Stimulated activated effector memory CD8-positive, alpha-beta T cell treated with anti-CD3 and anti-CD28 coated beads, Interleukin-12 subunit alpha, Interleukin-12 subunit beta, amount 100 ng/mL, for 72 hours (primary cell): ENCODE results near the gene MTRR.

Experiments
- ATAC-seq: fragments of 150-1000 bp; cut with Tn5 transposase; 2 replicates; pipeline ENCODE4 v1.10.0; 2021
- DNase-seq, 2 donors: peaks; one replicate each; pipeline ENCODE4 v3.0.0; 2021 to 2022; ENCODE audit warnings: low spot score in 2 of 2
- H3K27ac Mint-ChIP-seq: one replicate; pipeline ENCODE4 v1.8.0; 2022; ENCODE audit warnings: mild to moderate bottlenecking, mixed read lengths
- H3K36me3 Mint-ChIP-seq: one replicate; pipeline ENCODE4 v1.8.0; 2022; ENCODE audit warnings: mild to moderate bottlenecking, mixed read lengths
- H3K4me1 Mint-ChIP-seq: one replicate; pipeline ENCODE4 v1.8.0; 2022; ENCODE audit warnings: mixed read lengths
- H3K4me3 Mint-ChIP-seq: one replicate; pipeline ENCODE4 v1.8.0; 2022; ENCODE audit warnings: mild to moderate bottlenecking, mixed read lengths
- H3K9me3 Mint-ChIP-seq: one replicate; pipeline ENCODE4 v1.8.0; 2022; ENCODE audit warnings: mixed read lengths

The MTRR gene

DNA sequence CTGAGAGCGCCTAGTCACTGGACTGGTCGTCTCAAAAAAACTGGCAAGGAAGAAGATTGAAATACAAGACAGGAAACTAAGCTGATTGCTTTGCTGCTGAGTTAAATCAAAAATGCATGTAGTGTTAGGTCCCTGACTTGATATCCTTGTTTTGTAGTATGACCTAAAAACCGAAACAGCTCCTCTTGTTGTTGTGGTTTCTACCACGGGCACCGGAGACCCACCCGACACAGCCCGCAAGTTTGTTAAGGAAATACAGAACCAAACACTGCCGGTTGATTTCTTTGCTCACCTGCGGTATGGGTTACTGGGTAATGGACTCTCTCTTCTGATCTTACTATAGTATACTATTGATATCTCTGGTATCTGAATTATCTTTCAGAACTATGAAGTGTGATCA lies 4.3 kb downstream of the MTRR start:
- Mint-ChIP-seq H3K36me3 (peaks cover 73% of the 10 kb centered on the region), H3K4me1 (peaks cover 74% of the 10 kb centered on the region), H3K9me3 (no peaks in the 10 kb centered on the region), H3K27ac (peak overlapping the region; percentile 86), H3K4me3 (peak overlapping the region; percentile 56)
- ATAC-seq (peak; percentile 38), DNase-seq (peak; percentile 11 to 71)

DNA sequence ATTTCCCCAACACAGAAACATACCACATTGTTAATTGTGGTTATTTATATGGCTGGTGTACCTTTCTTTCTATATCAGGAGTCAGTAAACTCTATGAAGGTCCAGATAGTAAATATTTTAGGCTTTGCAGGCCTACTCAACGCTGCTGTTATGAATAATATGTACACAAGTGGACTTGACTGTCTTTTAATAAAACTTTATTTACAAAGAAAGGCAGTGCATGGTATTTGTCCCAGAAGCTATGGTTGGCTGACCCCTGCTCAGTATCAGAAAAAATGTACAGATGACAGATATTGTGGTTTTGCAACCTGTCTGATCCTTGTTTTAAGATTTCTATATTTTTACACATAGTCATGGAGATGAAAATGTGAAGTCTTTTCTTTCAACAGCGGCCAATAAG lies 5.7 kb downstream of the MTRR start:
- H3K36me3 Mint-ChIP-seq, result peaks cover 87% of the 10 kb centered on the region
- no peak overlapping the region for H3K27ac Mint-ChIP-seq
- H3K4me1 Mint-ChIP-seq, result peaks cover 82% of the 10 kb centered on the region
- DNase-seq (no peak), ATAC-seq (no peak)
- H3K4me3 Mint-ChIP-seq, result no peak overlapping the region
- no peaks in the 10 kb centered on the region for H3K9me3 Mint-ChIP-seq

DNA sequence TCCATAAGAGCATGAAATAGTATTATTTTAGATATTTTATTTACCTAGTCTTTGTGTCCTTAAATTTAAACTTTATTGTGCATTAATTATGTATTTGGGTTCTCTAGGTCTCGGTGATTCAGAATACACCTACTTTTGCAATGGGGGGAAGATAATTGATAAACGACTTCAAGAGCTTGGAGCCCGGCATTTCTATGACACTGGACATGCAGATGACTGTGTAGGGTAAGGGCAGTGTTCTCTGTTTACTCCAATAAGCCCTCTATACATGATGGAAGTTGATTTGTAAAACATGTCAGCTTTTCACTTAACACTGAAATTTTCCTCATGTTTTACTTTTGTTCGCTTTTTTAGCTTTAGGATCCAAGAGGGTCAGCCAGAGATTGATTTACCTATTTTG lies 6.2 kb downstream of the MTRR start:
- H3K4me1 Mint-ChIP-seq, result peaks cover 77% of the 10 kb centered on the region
- H3K36me3 Mint-ChIP-seq, result peaks cover 87% of the 10 kb centered on the region
- no peaks in the 10 kb centered on the region for H3K9me3 Mint-ChIP-seq
- ATAC-seq (no peak), DNase-seq (no peak)
- no peak overlapping the region for H3K27ac Mint-ChIP-seq
- no peak overlapping the region for H3K4me3 Mint-ChIP-seq

DNA sequence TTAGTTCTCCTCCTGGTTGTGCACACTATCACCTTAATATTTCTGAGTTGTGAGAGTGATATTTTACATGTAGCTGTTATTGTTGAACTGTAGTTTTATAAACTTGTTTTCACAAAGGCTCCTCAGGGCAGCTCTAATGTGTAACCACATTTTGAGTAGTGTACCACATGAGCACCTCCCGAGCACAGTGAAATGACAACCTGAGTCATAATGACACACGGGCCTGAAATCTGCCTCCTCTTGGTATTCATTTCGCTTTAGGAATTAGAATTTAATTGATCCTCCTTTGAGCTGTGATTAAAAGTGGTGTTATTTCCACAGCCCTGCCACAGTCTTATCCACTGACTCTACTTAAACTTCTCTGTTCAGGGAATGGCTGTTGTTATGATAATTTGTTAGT lies 7.9 kb downstream of the MTRR start:
- no peak for DNase-seq
- H3K4me1 Mint-ChIP-seq, result peaks cover 76% of the 10 kb centered on the region
- peak; percentile 85 for ATAC-seq
- H3K4me3 Mint-ChIP-seq, result peak overlapping the region; percentile 9
- no peak overlapping the region for H3K27ac Mint-ChIP-seq
- H3K9me3 Mint-ChIP-seq, result no peaks in the 10 kb centered on the region
- peaks cover 93% of the 10 kb centered on the region for H3K36me3 Mint-ChIP-seq

DNA sequence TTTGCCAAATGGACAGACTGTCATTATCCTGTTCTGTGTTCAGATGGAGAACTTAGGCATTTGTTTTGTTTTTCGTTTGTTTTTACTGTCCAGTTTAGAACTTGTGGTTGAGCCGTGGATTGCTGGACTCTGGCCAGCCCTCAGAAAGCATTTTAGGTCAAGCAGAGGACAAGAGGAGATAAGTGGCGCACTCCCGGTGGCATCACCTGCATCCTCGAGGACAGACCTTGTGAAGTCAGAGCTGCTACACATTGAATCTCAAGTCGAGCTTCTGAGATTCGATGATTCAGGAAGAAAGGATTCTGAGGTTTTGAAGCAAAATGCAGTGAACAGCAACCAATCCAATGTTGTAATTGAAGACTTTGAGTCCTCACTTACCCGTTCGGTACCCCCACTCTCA lies 8.9 kb downstream of the MTRR start:
- peak overlapping the region; percentile 29 for H3K4me3 Mint-ChIP-seq
- no peak for ATAC-seq
- no peaks in the 10 kb centered on the region for H3K9me3 Mint-ChIP-seq
- peaks cover 70% of the 10 kb centered on the region for H3K4me1 Mint-ChIP-seq
- H3K36me3 Mint-ChIP-seq, result peaks cover 100% of the 10 kb centered on the region
- no peak for DNase-seq
- H3K27ac Mint-ChIP-seq, result peak overlapping the region; percentile 72

DNA sequence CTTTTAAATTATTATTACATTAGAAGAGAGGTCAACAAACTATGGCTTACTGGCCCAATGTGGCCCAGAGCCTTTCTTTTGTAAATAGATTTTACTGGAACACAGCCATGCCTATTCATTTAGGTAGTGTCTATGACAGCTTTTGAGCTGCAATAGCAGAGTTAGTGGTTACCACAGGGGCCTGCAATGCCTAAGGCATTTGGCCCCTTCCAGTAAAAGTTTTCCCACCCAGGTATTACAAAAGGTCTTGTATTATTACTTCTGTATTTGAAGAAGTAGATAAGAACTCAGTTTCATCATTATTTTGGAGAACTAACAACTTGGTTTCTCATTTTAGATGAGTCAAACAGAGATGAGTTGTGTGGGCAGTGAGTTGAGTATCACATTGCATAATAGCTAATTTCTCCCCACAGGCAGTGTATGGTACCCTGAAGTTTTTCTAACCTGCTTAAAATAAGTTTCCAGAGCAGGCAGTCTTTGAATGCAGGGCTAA lies 9.5 kb downstream of the MTRR start:
- Mint-ChIP-seq H3K36me3 (peaks cover 100% of the 10 kb centered on the region), H3K4me1 (peaks cover 64% of the 10 kb centered on the region)
- DNase-seq, result peak in 1 of 2 donors; percentile 7

DNA sequence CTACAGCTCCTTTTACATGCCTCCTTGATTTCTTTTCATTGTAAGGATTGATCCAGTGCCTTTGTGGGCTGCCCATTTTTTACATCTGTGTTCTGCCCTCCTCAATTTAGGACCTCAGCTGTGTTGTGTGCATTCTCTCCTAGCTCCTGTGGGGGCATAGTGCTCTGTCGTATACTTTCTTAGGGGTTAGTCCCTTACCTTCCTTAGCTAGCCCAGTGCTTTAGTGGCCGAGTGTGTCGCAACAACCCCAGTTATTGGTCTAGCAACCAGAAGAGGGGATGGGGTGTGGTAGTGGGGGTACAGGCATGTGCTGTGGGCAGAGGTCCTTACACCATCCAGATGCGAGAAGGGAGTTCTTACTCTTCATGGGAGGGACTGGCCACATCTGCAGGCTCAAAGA lies 12.1 kb downstream of the MTRR start:
- Mint-ChIP-seq H3K9me3 (no peaks in the 10 kb centered on the region), H3K4me1 (peaks cover 50% of the 10 kb centered on the region), H3K4me3 (no peak overlapping the region), H3K27ac (no peak overlapping the region), H3K36me3 (peaks cover 100% of the 10 kb centered on the region)
- no peak for ATAC-seq
- no peak for DNase-seq

More for the DNA sequence above, 9.5 kb downstream of the MTRR start:
- Mint-ChIP-seq H3K9me3 (no peaks in the 10 kb centered on the region), H3K4me3 (peak overlapping the region; percentile 29), H3K27ac (peak overlapping the region; percentile 72)
- peak; percentile 86 for ATAC-seq

DNA sequence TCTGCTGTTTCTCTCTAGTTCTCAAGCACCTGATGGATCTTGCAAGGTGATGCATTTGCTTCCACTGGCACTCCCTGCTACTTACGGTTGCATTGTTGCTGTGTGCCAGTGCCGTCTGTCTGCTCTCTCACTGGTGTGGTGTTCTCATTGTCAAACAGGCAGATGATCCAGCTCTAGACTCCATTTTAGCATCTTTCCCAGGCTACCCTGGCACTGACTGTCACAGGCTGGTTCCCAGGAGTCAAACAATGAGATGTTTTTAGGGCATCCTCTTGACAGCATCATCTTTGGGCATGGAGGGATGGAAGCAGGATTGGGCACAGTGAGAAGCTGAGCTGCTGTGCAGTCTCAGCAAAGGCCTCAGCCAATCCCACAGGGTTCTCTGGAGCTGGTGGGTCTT lies 12.9 kb downstream of the MTRR start:
- no peaks in the 10 kb centered on the region for H3K9me3 Mint-ChIP-seq
- H3K27ac Mint-ChIP-seq, result peak overlapping the region; percentile 81
- H3K4me3 Mint-ChIP-seq, result no peak overlapping the region
- no peak for ATAC-seq
- peaks cover 100% of the 10 kb centered on the region for H3K36me3 Mint-ChIP-seq
- no peak for DNase-seq
- peaks cover 43% of the 10 kb centered on the region for H3K4me1 Mint-ChIP-seq

DNA sequence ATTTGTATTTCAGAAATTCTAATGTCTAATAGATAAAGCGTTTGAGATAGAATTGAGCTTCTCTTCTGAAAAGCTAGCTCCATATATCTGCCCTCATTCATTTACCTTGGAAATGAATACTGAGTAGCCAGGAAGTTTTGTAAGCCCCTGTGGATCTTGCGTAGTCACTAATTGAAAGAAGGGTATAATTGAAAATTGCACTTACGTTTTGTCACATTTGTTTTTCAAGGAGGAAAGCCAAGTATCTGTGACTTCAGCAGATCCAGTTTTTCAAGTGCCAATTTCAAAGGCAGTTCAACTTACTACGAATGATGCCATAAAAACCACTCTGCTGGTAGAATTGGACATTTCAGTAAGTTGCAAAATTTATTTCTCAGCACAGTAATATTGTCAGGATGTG lies 14.0 kb downstream of the MTRR start:
- Mint-ChIP-seq H3K4me3 (no peak overlapping the region), H3K9me3 (no peaks in the 10 kb centered on the region), H3K27ac (no peak overlapping the region), H3K4me1 (peaks cover 39% of the 10 kb centered on the region), H3K36me3 (peaks cover 100% of the 10 kb centered on the region)
- ATAC-seq (no peak), DNase-seq (no peak)

DNA sequence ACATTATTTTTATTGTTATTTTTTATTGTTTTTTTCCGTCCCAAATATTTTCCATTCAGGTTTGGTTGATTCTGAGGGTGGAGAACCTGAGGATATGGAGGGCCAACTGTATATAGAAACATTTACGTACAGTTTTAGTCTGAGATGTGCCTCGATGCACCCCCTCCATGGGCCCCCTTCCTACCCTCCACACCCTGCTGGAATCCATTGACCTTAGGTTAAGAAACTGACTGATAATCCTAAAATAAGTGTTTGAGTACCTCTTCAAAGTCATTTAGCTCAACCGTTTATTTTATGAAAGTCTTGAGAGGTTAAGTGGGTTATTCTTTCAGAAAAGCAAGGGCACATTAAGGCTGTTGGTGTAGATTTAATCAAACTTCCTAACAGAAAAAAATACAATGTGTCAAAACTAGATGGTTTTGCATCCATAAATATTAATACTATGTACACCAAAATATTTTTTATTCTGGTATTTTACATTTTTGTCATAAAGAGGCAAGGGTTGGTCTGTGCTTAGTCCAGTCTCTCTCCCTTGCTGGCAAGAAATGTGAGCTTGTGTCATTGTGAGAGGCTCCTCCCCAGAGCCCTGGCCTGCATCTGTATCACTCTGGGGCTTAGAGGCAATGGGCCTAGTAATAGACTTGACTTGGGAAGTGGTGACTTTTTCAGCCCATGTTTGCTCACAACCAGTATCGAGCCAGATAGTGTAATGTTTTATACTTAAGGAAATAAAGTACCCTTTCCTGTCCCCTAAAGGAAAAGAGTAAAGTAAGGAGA lies 15.7 kb downstream of the MTRR start:
- H3K4me3 Mint-ChIP-seq, result no peak overlapping the region
- H3K27ac Mint-ChIP-seq, result no peak overlapping the region
- DNase-seq, result no peak
- H3K9me3 Mint-ChIP-seq, result no peaks in the 10 kb centered on the region
- H3K36me3 Mint-ChIP-seq, result peaks cover 100% of the 10 kb centered on the region
- H3K4me1 Mint-ChIP-seq, result peaks cover 26% of the 10 kb centered on the region
- ATAC-seq, result no peak

DNA sequence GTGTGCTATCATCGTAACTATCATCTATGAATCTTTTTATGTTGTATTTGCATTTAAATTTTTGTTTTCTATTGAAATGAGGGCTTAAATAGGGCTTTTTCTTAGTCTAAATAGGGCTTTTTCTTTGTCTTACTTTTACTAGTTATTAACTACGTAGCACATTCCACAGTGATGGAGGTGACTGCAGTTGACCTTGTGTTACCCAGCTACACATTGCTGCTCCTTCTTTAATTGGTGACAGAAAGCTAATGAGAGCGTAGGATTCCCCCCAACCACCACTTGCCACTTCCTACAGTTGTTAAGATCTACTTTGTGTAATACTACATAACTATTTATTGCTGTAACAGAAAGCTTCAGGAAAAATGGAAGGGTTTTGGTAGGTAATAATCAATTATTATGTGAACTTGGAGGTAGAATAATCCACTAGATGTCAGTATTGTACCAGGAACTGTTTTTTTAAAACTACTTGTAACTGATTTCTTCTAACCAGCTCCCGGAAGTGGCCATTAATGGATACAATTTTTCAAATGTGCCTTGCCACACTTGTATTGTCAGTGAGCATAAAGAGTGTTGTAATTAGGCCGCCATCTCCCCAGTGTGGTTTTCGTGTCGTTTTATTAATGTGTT lies 18.0 kb downstream of the MTRR start:
- DNase-seq, result no peak

DNA sequence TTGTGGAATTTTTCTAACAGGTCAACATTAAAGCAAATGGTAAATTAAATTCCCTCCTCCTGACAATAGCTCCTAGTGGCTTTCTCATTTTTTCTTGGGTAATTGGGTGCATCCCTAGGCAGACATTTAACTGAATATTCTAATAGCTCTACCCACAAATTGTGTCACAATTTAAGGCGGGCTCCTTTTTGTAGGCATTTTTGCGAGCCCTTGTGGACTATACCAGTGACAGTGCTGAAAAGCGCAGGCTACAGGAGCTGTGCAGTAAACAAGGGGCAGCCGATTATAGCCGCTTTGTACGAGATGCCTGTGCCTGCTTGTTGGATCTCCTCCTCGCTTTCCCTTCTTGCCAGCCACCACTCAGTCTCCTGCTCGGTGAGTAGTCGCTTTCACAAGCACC lies 20.0 kb downstream of the MTRR start:
- ATAC-seq, result no peak
- Mint-ChIP-seq H3K9me3 (no peaks in the 10 kb centered on the region), H3K4me3 (no peak overlapping the region), H3K36me3 (peaks cover 100% of the 10 kb centered on the region), H3K4me1 (peaks cover 9% of the 10 kb centered on the region), H3K27ac (no peak overlapping the region)
- DNase-seq, result no peak

More for the DNA sequence above, 18.0 kb downstream of the MTRR start:
- H3K36me3 Mint-ChIP-seq, result peaks cover 100% of the 10 kb centered on the region
- H3K4me3 Mint-ChIP-seq, result no peak overlapping the region
- ATAC-seq, result no peak
- H3K27ac Mint-ChIP-seq, result no peak overlapping the region
- H3K9me3 Mint-ChIP-seq, result no peaks in the 10 kb centered on the region
- peaks cover 9% of the 10 kb centered on the region for H3K4me1 Mint-ChIP-seq

DNA sequence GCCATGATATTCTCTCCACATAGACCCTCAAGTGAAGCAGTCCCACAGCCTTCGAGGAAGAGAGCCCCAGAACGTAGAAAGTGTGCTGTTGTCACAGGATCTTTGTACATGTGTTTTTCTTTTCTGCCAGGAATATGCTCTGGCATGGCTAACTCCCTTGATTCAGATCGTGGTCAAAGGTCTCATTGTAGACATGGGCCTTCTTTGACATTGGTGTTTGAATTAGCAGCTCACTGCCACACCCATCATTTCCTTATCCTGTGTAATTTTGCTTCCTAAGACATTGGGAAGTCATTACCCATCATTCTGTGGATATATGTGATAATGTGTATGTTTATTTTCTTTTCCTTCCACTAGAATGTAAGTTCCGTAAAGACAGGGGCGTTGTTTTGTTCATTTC lies 25.5 kb downstream of the MTRR start:
- no peaks in the 10 kb centered on the region for H3K9me3 Mint-ChIP-seq
- H3K27ac Mint-ChIP-seq, result no peak overlapping the region
- peaks cover 100% of the 10 kb centered on the region for H3K36me3 Mint-ChIP-seq
- peaks cover 13% of the 10 kb centered on the region for H3K4me1 Mint-ChIP-seq
- DNase-seq (no peak), ATAC-seq (no peak)
- H3K4me3 Mint-ChIP-seq, result no peak overlapping the region

DNA sequence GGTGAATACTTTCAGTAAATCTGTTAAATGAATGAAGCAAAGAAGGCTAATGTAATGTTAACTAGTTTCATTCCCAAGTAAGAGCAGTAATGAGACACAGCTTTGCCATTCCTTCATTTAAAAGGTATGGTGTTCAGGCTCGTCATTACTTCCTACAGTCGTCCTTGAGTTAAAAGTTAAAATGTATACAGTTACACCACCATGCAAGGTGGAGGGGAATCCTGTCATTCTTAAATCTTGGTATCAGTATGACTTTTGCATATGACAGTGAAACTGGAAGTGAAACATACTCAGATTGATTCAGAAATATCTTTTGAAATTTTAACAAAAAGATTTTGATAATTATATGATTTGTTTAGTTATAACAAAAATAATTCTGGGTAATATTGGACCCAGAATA lies 25.9 kb downstream of the MTRR start:
- H3K9me3 Mint-ChIP-seq, result no peaks in the 10 kb centered on the region
- ATAC-seq (peak; percentile 91), DNase-seq (no peak)
- no peak overlapping the region for H3K27ac Mint-ChIP-seq
- H3K4me1 Mint-ChIP-seq, result peaks cover 13% of the 10 kb centered on the region
- H3K4me3 Mint-ChIP-seq, result no peak overlapping the region
- H3K36me3 Mint-ChIP-seq, result peaks cover 100% of the 10 kb centered on the region

DNA sequence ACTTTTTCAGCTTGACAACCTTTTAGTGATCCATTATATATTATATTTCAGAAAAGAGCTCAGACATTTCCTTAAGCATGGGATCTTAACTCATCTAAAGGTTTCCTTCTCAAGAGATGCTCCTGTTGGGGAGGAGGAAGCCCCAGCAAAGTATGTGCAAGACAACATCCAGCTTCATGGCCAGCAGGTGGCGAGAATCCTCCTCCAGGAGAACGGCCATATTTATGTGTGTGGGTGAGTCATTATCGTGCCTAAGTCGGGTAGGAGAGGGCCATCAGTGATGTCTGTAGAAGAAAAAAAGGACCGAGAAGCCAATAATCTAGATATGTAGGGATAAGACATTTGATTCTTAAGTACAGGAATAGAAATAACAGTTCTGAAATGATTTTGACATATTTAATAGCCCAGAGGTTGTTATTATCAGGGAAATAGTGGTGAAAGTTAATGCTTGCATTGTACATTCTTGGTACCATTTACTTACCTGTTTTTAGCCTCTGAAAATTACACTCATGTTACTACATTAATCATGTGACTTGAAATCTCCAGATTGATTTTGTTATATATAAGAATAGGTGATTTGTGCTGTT lies 28.2 kb downstream of the MTRR start:
- no peaks in the 10 kb centered on the region for H3K9me3 Mint-ChIP-seq
- no peak for DNase-seq
- peaks cover 15% of the 10 kb centered on the region for H3K4me1 Mint-ChIP-seq
- H3K27ac Mint-ChIP-seq, result no peak overlapping the region
- peak; percentile 62 for ATAC-seq
- H3K36me3 Mint-ChIP-seq, result peaks cover 100% of the 10 kb centered on the region
- no peak overlapping the region for H3K4me3 Mint-ChIP-seq

DNA sequence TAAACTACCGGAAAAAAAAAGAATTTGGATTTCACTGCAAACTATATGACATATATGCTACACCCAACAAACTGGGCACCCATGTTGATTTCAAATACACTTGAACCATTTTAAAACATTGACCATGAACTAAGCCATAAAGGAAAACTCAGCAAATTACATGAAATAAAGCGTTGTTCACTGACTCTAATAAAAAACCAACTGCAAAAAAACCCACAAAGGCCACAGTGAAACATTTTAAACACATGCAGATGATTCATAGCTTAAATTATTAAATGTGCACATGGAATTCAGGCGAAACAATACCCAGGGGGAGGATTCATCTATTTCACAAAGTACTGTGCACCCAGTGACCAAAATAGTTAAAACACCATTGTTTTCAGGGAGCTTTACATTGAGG lies 33.3 kb downstream of the MTRR start:
- DNase-seq (no peak), ATAC-seq (no peak)
- Mint-ChIP-seq H3K9me3 (peaks cover 4% of the 10 kb centered on the region), H3K36me3 (peaks cover 93% of the 10 kb centered on the region), H3K4me1 (peaks cover 17% of the 10 kb centered on the region), H3K27ac (peak overlapping the region; percentile 13), H3K4me3 (no peak overlapping the region)
